Loucy (cell line): ENCODE results near the gene RASA1.
"Not testable (repeated sequence)": the region's sequence is repeated elsewhere in the genome, so short reads cannot be mapped to it uniquely, and the experiment has no call there.

ENCODE experiments used
- H2AFZ ChIP-seq: fragments of 200-600 bp; sonication (generic); 2 replicates; pipeline ENCODE4 v1.6.0; 2016; ENCODE audit warnings: antibody characterized with exemption, mild to moderate bottlenecking, low read length, moderate library complexity
- H3F3A ChIP-seq: fragments of 200-600 bp; 2 replicates; pipeline ENCODE4 v1.6.0; 2016; ENCODE audit warnings: antibody characterized with exemption, low read depth, mild to moderate bottlenecking
- H3K27me3 ChIP-seq: fragments of 200-600 bp; sonication (generic); 2 replicates; pipeline ENCODE4 v1.6.1; 2014; ENCODE audit warnings: low read length, mild to moderate bottlenecking; ENCODE audit not compliant: insufficient read depth, poor library complexity, severe bottlenecking
- H3K36me3 ChIP-seq: fragments of 200-600 bp; sonication (generic); 2 replicates; pipeline ENCODE4 v1.6.1; 2016; ENCODE audit warnings: low read length; ENCODE audit not compliant: insufficient read depth
- H3K4me1 ChIP-seq: fragments of 200-600 bp; sonication (generic); 2 replicates; pipeline ENCODE4 v1.5.1; 2014; ENCODE audit warnings: low read length, mild to moderate bottlenecking; ENCODE audit not compliant: insufficient read depth, poor library complexity, severe bottlenecking
- H3K4me2 ChIP-seq: fragments of 200-600 bp; sonication (generic); 2 replicates; pipeline ENCODE4 v1.6.0; 2014; ENCODE audit warnings: antibody characterized with exemption, low read length, low read depth, mild to moderate bottlenecking; ENCODE audit not compliant: poor library complexity, severe bottlenecking
- H3K4me3 ChIP-seq: fragments of 200-600 bp; sonication (generic); 2 replicates; pipeline ENCODE4 v1.5.1; 2014; ENCODE audit warnings: low read length, mild to moderate bottlenecking, mixed read lengths; ENCODE audit not compliant: poor library complexity, severe bottlenecking
- H3K79me2 ChIP-seq: fragments of 200-600 bp; sonication (generic); 2 replicates; pipeline ENCODE4 v1.6.1; 2014; ENCODE audit warnings: low read length; ENCODE audit not compliant: insufficient read depth
- H3K9ac ChIP-seq: fragments of 200-600 bp; sonication (generic); 2 replicates; pipeline ENCODE4 v1.6.0; 2014; ENCODE audit warnings: mild to moderate bottlenecking, low read depth, low read length, moderate library complexity; ENCODE audit not compliant: poor library complexity, severe bottlenecking
- H3K9me2 ChIP-seq: fragments of 200-600 bp; sonication (generic); replicated peaks from 2 replicates; pipeline ENCODE4 v1.6.1; 2016; ENCODE audit warnings: low read depth, low read length, mixed read lengths
- H3K9me3 ChIP-seq: fragments of 200-600 bp; sonication (generic); 2 replicates; pipeline ENCODE4 v1.6.1; 2014; ENCODE audit warnings: mild to moderate bottlenecking, antibody characterized with exemption, low read length, low read depth; ENCODE audit not compliant: insufficient read depth
- H4K20me1 ChIP-seq: fragments of 200-600 bp; sonication (generic); 2 replicates; pipeline ENCODE4 v1.6.0; 2014; ENCODE audit warnings: antibody characterized with exemption, low read length, mild to moderate bottlenecking; ENCODE audit not compliant: insufficient read depth, poor library complexity, severe bottlenecking
- CTCF ChIP-seq: fragments of 200-600 bp; sonication (generic); conservative IDR thresholded peaks from 2 replicates; pipeline ENCODE4 v1.5.1; 2014; ENCODE audit warnings: mild to moderate bottlenecking, antibody characterized with exemption, low read length
- EZH2phosphoT487 ChIP-seq: fragments of 200-600 bp; IDR thresholded peaks from 2 replicates; pipeline ENCODE4 v1.6.1; 2018; ENCODE audit warnings: antibody characterized with exemption, mild to moderate bottlenecking, moderate library complexity, borderline replicate concordance

The RASA1 gene

GRCh38 chr5:87302061-87302460, 34.4 kb downstream of the RASA1 start:
- Histone ChIP-seq H3K27me3 (no peaks in the 10 kb centered on the region), H3K4me2 (no peak overlapping the region), H3F3A (no peaks in the 10 kb centered on the region), H3K9me3 (no peaks in the 10 kb centered on the region), H3K9ac (no peak overlapping the region), H3K4me3 (no peak overlapping the region), H3K4me1 (peaks cover 27% of the 10 kb centered on the region), H3K36me3 (peaks cover 19% of the 10 kb centered on the region), H3K79me2 (peaks cover 82% of the 10 kb centered on the region), H3K9me2 (no peaks in the 10 kb centered on the region), H4K20me1 (peaks cover 37% of the 10 kb centered on the region), H2AFZ (no peak overlapping the region)
- no peak for TF ChIP-seq CTCF
- no peak for TF ChIP-seq EZH2phosphoT487

GRCh38 chr5:87303324-87303723, 35.6 kb downstream of the RASA1 start:
- no peak overlapping the region for H3K4me2 ChIP-seq
- H3K27me3 ChIP-seq = no peaks in the 10 kb centered on the region
- no peaks in the 10 kb centered on the region for H3K9me2 ChIP-seq
- TF ChIP-seq EZH2phosphoT487 = no peak
- TF ChIP-seq CTCF = no peak
- H3K9me3 ChIP-seq = no peaks in the 10 kb centered on the region
- H3K79me2 ChIP-seq = peaks cover 72% of the 10 kb centered on the region
- H3K36me3 ChIP-seq = peaks cover 19% of the 10 kb centered on the region
- peaks cover 23% of the 10 kb centered on the region for H3K4me1 ChIP-seq
- no peak overlapping the region for H3K4me3 ChIP-seq
- H3K9ac ChIP-seq = no peak overlapping the region
- H4K20me1 ChIP-seq = peaks cover 31% of the 10 kb centered on the region
- peaks cover 3% of the 10 kb centered on the region; the same call in 1 of the 2 replicates for H3F3A ChIP-seq
- H2AFZ ChIP-seq = no peak overlapping the region

- not testable (repeated sequence) for H3K27me3 ChIP-seq, H3F3A ChIP-seq, H2AFZ ChIP-seq, H3K4me3 ChIP-seq, H3K9ac ChIP-seq, H3K4me2 ChIP-seq, H3K9me2 ChIP-seq, H3K9me3 ChIP-seq
- Histone ChIP-seq H3K36me3 (peaks cover 19% of the 10 kb centered on the region), H3K79me2 (peaks cover 75% of the 10 kb centered on the region), H4K20me1 (peaks cover 21% of the 10 kb centered on the region), H3K4me1 (peaks cover 35% of the 10 kb centered on the region)
These were observed 38.4 kb downstream of the RASA1 start for GRCh38 chr5:87306090-87306489.

- H3K4me2 ChIP-seq = peak overlapping the region; percentile 23
- no peaks in the 10 kb centered on the region for H3K27me3 ChIP-seq
- H3K9me3 ChIP-seq = no peaks in the 10 kb centered on the region
- TF ChIP-seq CTCF (no peak), EZH2phosphoT487 (no peak)
- peaks cover 3% of the 10 kb centered on the region; the same call in 1 of the 2 replicates for H3F3A ChIP-seq
- peaks cover 77% of the 10 kb centered on the region for H3K79me2 ChIP-seq
- peaks cover 17% of the 10 kb centered on the region for H4K20me1 ChIP-seq
- no peaks in the 10 kb centered on the region for H3K9me2 ChIP-seq
- H3K4me1 ChIP-seq = peaks cover 36% of the 10 kb centered on the region
- no peak overlapping the region for H2AFZ ChIP-seq
- H3K36me3 ChIP-seq = peaks cover 19% of the 10 kb centered on the region
- peak overlapping the region; percentile 8 for H3K4me3 ChIP-seq
- H3K9ac ChIP-seq = peak overlapping the region; percentile 0
These were observed 40.2 kb downstream of the RASA1 start for GRCh38 chr5:87307796-87308423.
